ENCODE results near the gene AIFM3.

Gene AIFM3

GRCh38 chr22:20992456-20993303 lies 25.6 kb downstream of the AIFM3 start:
- TF ChIP-seq POLR2A (IDR thresholded peaks at IDR 0.05; ENCODE audit: low read length) (no peak), GATA1 (IDR thresholded peaks at IDR 0.05; ENCODE audit: low read depth, low read length) (no peak)
- DNase-seq: no peak

- TF ChIP-seq POLR2A (IDR thresholded peaks at IDR 0.05; ENCODE audit: low read length): no peak
- no peak for TF ChIP-seq GATA1 (IDR thresholded peaks at IDR 0.05; ENCODE audit: low read depth, low read length)
Observed at GRCh38 chr22:20993304-20994127, 26.5 kb downstream of the AIFM3 start.

GRCh38 chr22:20994128-20994901 lies 27.3 kb downstream of the AIFM3 start:
- TF ChIP-seq POLR2A (IDR thresholded peaks at IDR 0.05; ENCODE audit: low read length): no peak
- TF ChIP-seq GATA1 (IDR thresholded peaks at IDR 0.05; ENCODE audit: low read depth, low read length): no peak
- DNase-seq: no peak

More at GRCh38 chr22:20993304-20994127, 26.5 kb downstream of the AIFM3 start:
- DNase-seq: no peak

- no peak for DNase-seq
- no peak for TF ChIP-seq POLR2A (IDR thresholded peaks at IDR 0.05; ENCODE audit: low read length)
- no peak for TF ChIP-seq GATA1 (IDR thresholded peaks at IDR 0.05; ENCODE audit: low read depth, low read length)
Observed at GRCh38 chr22:20994902-20995241, 27.8 kb downstream of the AIFM3 start.

GRCh38 chr22:20995329-20996030 lies 28.4 kb downstream of the AIFM3 start:
- TF ChIP-seq GATA1 (IDR thresholded peaks at IDR 0.05; ENCODE audit: low read depth, low read length) (no peak), POLR2A (IDR thresholded peaks at IDR 0.05; ENCODE audit: low read length) (no peak)
- DNase-seq: no peak

GRCh38 chr22:20996031-20996410 lies 29.0 kb downstream of the AIFM3 start:
- no peak for TF ChIP-seq GATA1 (IDR thresholded peaks at IDR 0.05; ENCODE audit: low read depth, low read length)
- no peak for TF ChIP-seq POLR2A (IDR thresholded peaks at IDR 0.05; ENCODE audit: low read length)
- no peak for DNase-seq

- TF ChIP-seq POLR2A (IDR thresholded peaks at IDR 0.05; ENCODE audit: low read length) (no peak), GATA1 (IDR thresholded peaks at IDR 0.05; ENCODE audit: low read depth, low read length) (no peak)
- DNase-seq: no peak
Observed at GRCh38 chr22:20996598-20997535, 29.8 kb downstream of the AIFM3 start.

- TF ChIP-seq GATA1 (IDR thresholded peaks at IDR 0.05; ENCODE audit: low read depth, low read length) (no peak), POLR2A (IDR thresholded peaks at IDR 0.05; ENCODE audit: low read length) (peak; percentile 18)
Observed at GRCh38 chr22:20997536-20998257, 30.6 kb downstream of the AIFM3 start.

GRCh38 chr22:20998411-20999336 lies 31.6 kb downstream of the AIFM3 start:
- TF ChIP-seq POLR2A (IDR thresholded peaks at IDR 0.05; ENCODE audit: low read length) (no peak), GATA1 (IDR thresholded peaks at IDR 0.05; ENCODE audit: low read depth, low read length) (no peak)
- no peak for DNase-seq

More at GRCh38 chr22:20997536-20998257, 30.6 kb downstream of the AIFM3 start:
- DNase-seq: no peak

- TF ChIP-seq POLR2A (IDR thresholded peaks at IDR 0.05; ENCODE audit: low read length) (no peak), GATA1 (IDR thresholded peaks at IDR 0.05; ENCODE audit: low read depth, low read length) (no peak)
- DNase-seq: no peak
Observed at GRCh38 chr22:20999350-21000206, 32.5 kb downstream of the AIFM3 start.
